HEK293 (cell line): ENCODE results near the gene IDE.

Experiments used
- CTCF ChIA-PET: fragments of 350-600 bp; formaldehyde crosslinking; extraction: SDS; loops from one replicate; lab custom pipeline; 2021; ENCODE audit warnings: antibody characterized with exemption; lab: Yijun Ruan, JAX
- POLR2A ChIA-PET: fragments of 300-600 bp; formaldehyde crosslinking; extraction: SDS; loops from one replicate; lab custom pipeline; 2020; ENCODE audit warnings: antibody characterized with exemption, inconsistent platforms; lab: Yijun Ruan, JAX
- H3K27ac ChIP-seq: fragments of 200-500 bp; sonication (Bioruptor generic); 2 replicates; pipeline ENCODE4 v1.5.1; 2014; ENCODE audit warnings: low read depth, low read length, control low read depth, inconsistent platforms; ENCODE audit errors: extremely low read depth
- H3K36me3 ChIP-seq, 2 experiments: fragments of 200-500 bp in 1 of 2; sonication (Bioruptor generic) in 1 of 2; 1 replicate in 1 of 2; 2 replicates in 1 of 2; pipeline ENCODE4 v1.5.1; 2014 to 2017; ENCODE audit warnings: inconsistent platforms in 2 of 2, low read length in 2 of 2; ENCODE audit not compliant: control insufficient read depth in 2 of 2, insufficient read depth in 1 of 2
- H3K4me1 ChIP-seq: fragments of 200-500 bp; sonication (Bioruptor generic); 2 replicates; pipeline ENCODE4 v1.5.1; 2014; ENCODE audit warnings: mild to moderate bottlenecking, low read length, inconsistent platforms; ENCODE audit not compliant: control insufficient read depth, insufficient read depth
- H3K4me3 ChIP-seq: 2 replicates; pipeline ENCODE4 v1.5.1; 2011; ENCODE audit warnings: low read depth, mild to moderate bottlenecking, control low read depth, low read length, moderate library complexity
- H3K9me3 ChIP-seq: fragments of 200-500 bp; sonication (Bioruptor generic); 2 replicates; pipeline ENCODE4 v1.5.1; 2014; ENCODE audit warnings: low read depth, low read length, inconsistent platforms; ENCODE audit not compliant: control insufficient read depth, insufficient read depth
- ZBTB1 ChIP-seq: fragments of 450-650 bp; formaldehyde crosslinking; IDR thresholded peaks from 2 replicates; pipeline ENCODE4 v1.5.1; 2016; ENCODE audit warnings: missing biosample characterization, missing genetic modification characterization
- ZBTB48 ChIP-seq: fragments of 450-650 bp; formaldehyde crosslinking; IDR thresholded peaks from 2 replicates; pipeline ENCODE4 v1.5.1; 2016; ENCODE audit warnings: missing biosample characterization, missing genetic modification characterization
- ZBTB7A ChIP-seq: fragments of 450-650 bp; formaldehyde crosslinking; IDR thresholded peaks from 2 replicates; pipeline ENCODE4 v1.5.1; 2016; ENCODE audit warnings: low read depth, missing biosample characterization, missing genetic modification characterization
- ZNF223 ChIP-seq: fragments of 450-650 bp; formaldehyde crosslinking; IDR thresholded peaks from 2 replicates; pipeline ENCODE4 v1.5.1; 2016; ENCODE audit warnings: missing biosample characterization, missing genetic modification characterization
- ZNF248 ChIP-seq: fragments of 450-650 bp; formaldehyde crosslinking; IDR thresholded peaks from 2 replicates; pipeline ENCODE4 v1.5.1; 2017; ENCODE audit warnings: missing biosample characterization, missing genetic modification characterization
- ZNF433 ChIP-seq: fragments of 450-650 bp; formaldehyde crosslinking; IDR thresholded peaks from 2 replicates; pipeline ENCODE4 v1.5.1; 2016; ENCODE audit warnings: missing biosample characterization, missing genetic modification characterization, low read depth
- ZNF521 ChIP-seq: fragments of 450-650 bp; formaldehyde crosslinking; IDR thresholded peaks from 2 replicates; pipeline ENCODE4 v1.5.1; 2017; ENCODE audit warnings: missing biosample characterization, mild to moderate bottlenecking, missing genetic modification characterization
- ZNF529 ChIP-seq: fragments of 450-650 bp; formaldehyde crosslinking; IDR thresholded peaks from 2 replicates; pipeline ENCODE4 v1.5.1; 2017; ENCODE audit warnings: missing genetic modification characterization, missing biosample characterization; ENCODE audit not compliant: insufficient replicate concordance
- ZNF571 ChIP-seq: fragments of 450-650 bp; formaldehyde crosslinking; IDR thresholded peaks from 2 replicates; pipeline ENCODE4 v1.5.0; 2017; ENCODE audit warnings: missing biosample characterization, missing genetic modification characterization
- ZNF585B ChIP-seq: fragments of 450-650 bp; formaldehyde crosslinking; IDR thresholded peaks from 2 replicates; pipeline ENCODE4 v1.5.1; 2016; ENCODE audit warnings: missing biosample characterization, missing genetic modification characterization
- ZNF621 ChIP-seq: fragments of 450-650 bp; formaldehyde crosslinking; IDR thresholded peaks from 2 replicates; pipeline ENCODE4 v1.5.1; 2017; ENCODE audit warnings: missing biosample characterization, missing genetic modification characterization
- ZNF701 ChIP-seq: fragments of 450-650 bp; formaldehyde crosslinking; IDR thresholded peaks from 2 replicates; pipeline ENCODE4 v1.5.1; 2016; ENCODE audit warnings: missing biosample characterization, missing genetic modification characterization
- TF ChIP-seq, protein P1 (sequence below): fragments of 450-650 bp; formaldehyde crosslinking; conservative IDR thresholded peaks from 2 replicates; pipeline ENCODE4 v1.5.1; 2016; ENCODE audit warnings: low read depth, missing biosample characterization, missing genetic modification characterization
- TF ChIP-seq, protein P2 (sequence below): fragments of 450-650 bp; IDR thresholded peaks from 2 replicates; pipeline ENCODE4 v1.5.1; 2018; ENCODE audit warnings: missing biosample characterization, missing genetic modification characterization
- TF ChIP-seq, protein P3 (sequence below): fragments of 450-650 bp; IDR thresholded peaks from 2 replicates; pipeline ENCODE4 v1.5.1; 2018; ENCODE audit warnings: missing biosample characterization, mild to moderate bottlenecking, missing genetic modification characterization
- TF ChIP-seq, protein P4 (sequence below): IDR thresholded peaks from 2 replicates; pipeline ENCODE4 v1.6.1; 2011; ENCODE audit warnings: mild to moderate bottlenecking, low read depth, low read length, borderline replicate concordance
- TF ChIP-seq, protein P5 (sequence below): fragments of 450-650 bp; formaldehyde crosslinking; IDR thresholded peaks from 2 replicates; pipeline ENCODE4 v1.5.1; 2016; ENCODE audit warnings: missing biosample characterization, missing genetic modification characterization, borderline replicate concordance
- TF ChIP-seq, protein P6 (sequence below): fragments of 450-650 bp; formaldehyde crosslinking; IDR thresholded peaks from 2 replicates; pipeline ENCODE4 v1.5.1; 2017; ENCODE audit warnings: missing biosample characterization, mild to moderate bottlenecking, missing genetic modification characterization, moderate library complexity
- TF ChIP-seq, protein P7 (sequence below): fragments of 450-650 bp; formaldehyde crosslinking; IDR thresholded peaks from 2 replicates; pipeline ENCODE4 v1.5.1; 2017; ENCODE audit warnings: missing biosample characterization, missing genetic modification characterization

IDE gene

DNA sequence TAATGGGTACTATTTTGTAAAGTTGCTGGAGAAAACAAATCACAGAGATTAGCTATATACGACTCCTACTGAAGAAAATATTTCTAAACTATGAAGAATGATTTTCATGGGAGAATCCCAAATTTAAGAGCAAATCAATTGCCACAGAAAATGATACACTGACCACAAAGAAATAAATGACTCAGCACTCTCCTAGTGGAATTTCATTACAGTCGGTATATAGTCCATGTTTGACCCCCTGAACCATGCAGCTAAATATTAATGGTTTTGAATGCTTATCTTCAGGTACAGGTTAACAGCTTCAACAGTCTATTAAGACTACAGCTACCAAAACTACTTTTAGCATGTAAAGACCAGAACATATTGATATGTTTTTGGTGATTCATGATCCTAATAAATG lies 65.0 kb downstream of the IDE start:
- ChIA-PET CTCF (interaction anchor here (1.0 kb wide), 1 partner anchor 8 kb away, joined by 4 read pairs; no protein-coding TSS in a partner anchor), POLR2A (interaction anchor here (0.6 kb wide), 1 partner anchor 77 kb away, joined by 4 read pairs; no protein-coding TSS in a partner anchor)
- H3K9me3 ChIP-seq, result no peaks in the 10 kb centered on the region
- peaks cover 44 to 56% of the 10 kb centered on the region in 2 experiments for H3K36me3 ChIP-seq
- H3K4me1 ChIP-seq, result no peaks in the 10 kb centered on the region
- no peak overlapping the region for H3K4me3 ChIP-seq
- no peak for TF ChIP-seq ZNF248
- TF ChIP-seq ZNF585B (tag by site-specific recombination), result no peak
- TF ChIP-seq, protein P1, sequence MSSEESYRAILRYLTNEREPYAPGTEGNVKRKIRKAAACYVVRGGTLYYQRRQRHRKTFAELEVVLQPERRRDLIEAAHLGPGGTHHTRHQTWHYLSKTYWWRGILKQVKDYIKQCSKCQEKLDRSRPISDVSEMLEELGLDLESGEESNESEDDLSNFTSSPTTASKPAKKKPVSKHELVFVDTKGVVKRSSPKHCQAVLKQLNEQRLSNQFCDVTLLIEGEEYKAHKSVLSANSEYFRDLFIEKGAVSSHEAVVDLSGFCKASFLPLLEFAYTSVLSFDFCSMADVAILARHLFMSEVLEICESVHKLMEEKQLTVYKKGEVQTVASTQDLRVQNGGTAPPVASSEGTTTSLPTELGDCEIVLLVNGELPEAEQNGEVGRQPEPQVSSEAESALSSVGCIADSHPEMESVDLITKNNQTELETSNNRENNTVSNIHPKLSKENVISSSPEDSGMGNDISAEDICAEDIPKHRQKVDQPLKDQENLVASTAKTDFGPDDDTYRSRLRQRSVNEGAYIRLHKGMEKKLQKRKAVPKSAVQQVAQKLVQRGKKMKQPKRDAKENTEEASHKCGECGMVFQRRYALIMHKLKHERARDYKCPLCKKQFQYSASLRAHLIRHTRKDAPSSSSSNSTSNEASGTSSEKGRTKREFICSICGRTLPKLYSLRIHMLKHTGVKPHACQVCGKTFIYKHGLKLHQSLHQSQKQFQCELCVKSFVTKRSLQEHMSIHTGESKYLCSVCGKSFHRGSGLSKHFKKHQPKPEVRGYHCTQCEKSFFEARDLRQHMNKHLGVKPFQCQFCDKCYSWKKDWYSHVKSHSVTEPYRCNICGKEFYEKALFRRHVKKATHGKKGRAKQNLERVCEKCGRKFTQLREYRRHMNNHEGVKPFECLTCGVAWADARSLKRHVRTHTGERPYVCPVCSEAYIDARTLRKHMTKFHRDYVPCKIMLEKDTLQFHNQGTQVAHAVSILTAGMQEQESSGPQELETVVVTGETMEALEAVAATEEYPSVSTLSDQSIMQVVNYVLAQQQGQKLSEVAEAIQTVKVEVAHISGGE (tag by site-specific recombination), result no peak
- TF ChIP-seq, protein P2, sequence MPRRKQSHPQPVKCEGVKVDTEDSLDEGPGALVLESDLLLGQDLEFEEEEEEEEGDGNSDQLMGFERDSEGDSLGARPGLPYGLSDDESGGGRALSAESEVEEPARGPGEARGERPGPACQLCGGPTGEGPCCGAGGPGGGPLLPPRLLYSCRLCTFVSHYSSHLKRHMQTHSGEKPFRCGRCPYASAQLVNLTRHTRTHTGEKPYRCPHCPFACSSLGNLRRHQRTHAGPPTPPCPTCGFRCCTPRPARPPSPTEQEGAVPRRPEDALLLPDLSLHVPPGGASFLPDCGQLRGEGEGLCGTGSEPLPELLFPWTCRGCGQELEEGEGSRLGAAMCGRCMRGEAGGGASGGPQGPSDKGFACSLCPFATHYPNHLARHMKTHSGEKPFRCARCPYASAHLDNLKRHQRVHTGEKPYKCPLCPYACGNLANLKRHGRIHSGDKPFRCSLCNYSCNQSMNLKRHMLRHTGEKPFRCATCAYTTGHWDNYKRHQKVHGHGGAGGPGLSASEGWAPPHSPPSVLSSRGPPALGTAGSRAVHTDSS, result no peak
- no peak for TF ChIP-seq ZNF521 (tag by site-specific recombination)
- TF ChIP-seq, protein P3, sequence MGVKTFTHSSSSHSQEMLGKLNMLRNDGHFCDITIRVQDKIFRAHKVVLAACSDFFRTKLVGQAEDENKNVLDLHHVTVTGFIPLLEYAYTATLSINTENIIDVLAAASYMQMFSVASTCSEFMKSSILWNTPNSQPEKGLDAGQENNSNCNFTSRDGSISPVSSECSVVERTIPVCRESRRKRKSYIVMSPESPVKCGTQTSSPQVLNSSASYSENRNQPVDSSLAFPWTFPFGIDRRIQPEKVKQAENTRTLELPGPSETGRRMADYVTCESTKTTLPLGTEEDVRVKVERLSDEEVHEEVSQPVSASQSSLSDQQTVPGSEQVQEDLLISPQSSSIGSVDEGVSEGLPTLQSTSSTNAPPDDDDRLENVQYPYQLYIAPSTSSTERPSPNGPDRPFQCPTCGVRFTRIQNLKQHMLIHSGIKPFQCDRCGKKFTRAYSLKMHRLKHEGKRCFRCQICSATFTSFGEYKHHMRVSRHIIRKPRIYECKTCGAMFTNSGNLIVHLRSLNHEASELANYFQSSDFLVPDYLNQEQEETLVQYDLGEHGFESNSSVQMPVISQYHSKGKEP (tag by site-specific recombination), result no peak
- TF ChIP-seq ZNF529 (tag by site-specific recombination), result no peak
- TF ChIP-seq, protein P4, sequence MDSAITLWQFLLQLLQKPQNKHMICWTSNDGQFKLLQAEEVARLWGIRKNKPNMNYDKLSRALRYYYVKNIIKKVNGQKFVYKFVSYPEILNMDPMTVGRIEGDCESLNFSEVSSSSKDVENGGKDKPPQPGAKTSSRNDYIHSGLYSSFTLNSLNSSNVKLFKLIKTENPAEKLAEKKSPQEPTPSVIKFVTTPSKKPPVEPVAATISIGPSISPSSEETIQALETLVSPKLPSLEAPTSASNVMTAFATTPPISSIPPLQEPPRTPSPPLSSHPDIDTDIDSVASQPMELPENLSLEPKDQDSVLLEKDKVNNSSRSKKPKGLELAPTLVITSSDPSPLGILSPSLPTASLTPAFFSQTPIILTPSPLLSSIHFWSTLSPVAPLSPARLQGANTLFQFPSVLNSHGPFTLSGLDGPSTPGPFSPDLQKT, result no peak
- no peak for TF ChIP-seq ZNF433 (tag by site-specific recombination)
- TF ChIP-seq ZBTB1, result no peak
- no peak for TF ChIP-seq ZNF571
- no peak for TF ChIP-seq ZBTB7A (tag by site-specific recombination)
- TF ChIP-seq ZNF701 (tag by site-specific recombination), result no peak
- no peak for TF ChIP-seq ZNF223
- TF ChIP-seq, protein P5, sequence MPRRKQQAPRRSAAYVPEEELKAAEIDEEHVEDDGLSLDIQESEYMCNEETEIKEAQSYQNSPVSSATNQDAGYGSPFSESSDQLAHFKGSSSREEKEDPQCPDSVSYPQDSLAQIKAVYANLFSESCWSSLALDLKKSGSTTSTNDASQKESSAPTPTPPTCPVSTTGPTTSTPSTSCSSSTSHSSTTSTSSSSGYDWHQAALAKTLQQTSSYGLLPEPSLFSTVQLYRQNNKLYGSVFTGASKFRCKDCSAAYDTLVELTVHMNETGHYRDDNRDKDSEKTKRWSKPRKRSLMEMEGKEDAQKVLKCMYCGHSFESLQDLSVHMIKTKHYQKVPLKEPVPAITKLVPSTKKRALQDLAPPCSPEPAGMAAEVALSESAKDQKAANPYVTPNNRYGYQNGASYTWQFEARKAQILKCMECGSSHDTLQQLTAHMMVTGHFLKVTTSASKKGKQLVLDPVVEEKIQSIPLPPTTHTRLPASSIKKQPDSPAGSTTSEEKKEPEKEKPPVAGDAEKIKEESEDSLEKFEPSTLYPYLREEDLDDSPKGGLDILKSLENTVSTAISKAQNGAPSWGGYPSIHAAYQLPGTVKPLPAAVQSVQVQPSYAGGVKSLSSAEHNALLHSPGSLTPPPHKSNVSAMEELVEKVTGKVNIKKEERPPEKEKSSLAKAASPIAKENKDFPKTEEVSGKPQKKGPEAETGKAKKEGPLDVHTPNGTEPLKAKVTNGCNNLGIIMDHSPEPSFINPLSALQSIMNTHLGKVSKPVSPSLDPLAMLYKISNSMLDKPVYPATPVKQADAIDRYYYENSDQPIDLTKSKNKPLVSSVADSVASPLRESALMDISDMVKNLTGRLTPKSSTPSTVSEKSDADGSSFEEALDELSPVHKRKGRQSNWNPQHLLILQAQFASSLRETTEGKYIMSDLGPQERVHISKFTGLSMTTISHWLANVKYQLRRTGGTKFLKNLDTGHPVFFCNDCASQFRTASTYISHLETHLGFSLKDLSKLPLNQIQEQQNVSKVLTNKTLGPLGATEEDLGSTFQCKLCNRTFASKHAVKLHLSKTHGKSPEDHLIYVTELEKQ (tag by site-specific recombination), result no peak
- TF ChIP-seq ZBTB48 (tag by site-specific recombination), result no peak
- TF ChIP-seq, protein P6, sequence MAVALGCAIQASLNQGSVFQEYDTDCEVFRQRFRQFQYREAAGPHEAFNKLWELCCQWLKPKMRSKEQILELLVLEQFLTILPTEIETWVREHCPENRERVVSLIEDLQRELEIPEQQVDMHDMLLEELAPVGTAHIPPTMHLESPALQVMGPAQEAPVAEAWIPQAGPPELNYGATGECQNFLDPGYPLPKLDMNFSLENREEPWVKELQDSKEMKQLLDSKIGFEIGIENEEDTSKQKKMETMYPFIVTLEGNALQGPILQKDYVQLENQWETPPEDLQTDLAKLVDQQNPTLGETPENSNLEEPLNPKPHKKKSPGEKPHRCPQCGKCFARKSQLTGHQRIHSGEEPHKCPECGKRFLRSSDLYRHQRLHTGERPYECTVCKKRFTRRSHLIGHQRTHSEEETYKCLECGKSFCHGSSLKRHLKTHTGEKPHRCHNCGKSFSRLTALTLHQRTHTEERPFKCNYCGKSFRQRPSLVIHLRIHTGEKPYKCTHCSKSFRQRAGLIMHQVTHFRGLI (tag by site-specific recombination), result no peak
- TF ChIP-seq, protein P7, sequence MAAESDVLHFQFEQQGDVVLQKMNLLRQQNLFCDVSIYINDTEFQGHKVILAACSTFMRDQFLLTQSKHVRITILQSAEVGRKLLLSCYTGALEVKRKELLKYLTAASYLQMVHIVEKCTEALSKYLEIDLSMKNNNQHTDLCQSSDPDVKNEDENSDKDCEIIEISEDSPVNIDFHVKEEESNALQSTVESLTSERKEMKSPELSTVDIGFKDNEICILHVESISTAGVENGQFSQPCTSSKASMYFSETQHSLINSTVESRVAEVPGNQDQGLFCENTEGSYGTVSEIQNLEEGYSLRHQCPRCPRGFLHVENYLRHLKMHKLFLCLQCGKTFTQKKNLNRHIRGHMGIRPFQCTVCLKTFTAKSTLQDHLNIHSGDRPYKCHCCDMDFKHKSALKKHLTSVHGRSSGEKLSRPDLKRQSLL, result no peak
- TF ChIP-seq ZNF621 (tag by site-specific recombination), result no peak
- H3K27ac ChIP-seq, result no peak overlapping the region
